Mucosa of gallbladder (tissue), 1 donor: ENCODE measurements around the gene AXL. TPM values are rescaled to one million over a fixed set of nuclear protein-coding genes. Genes with fewer than 3 reads are reported as not detected.
A peak's percentile ranks its signal among the peaks of the same experiment; 100 is the strongest.

Experiments
- DNase-seq: peaks from one replicate; pipeline ENCODE4 v3.0.0-alpha.2; 2020; ENCODE audit warnings: low spot score
- total RNA-seq: library from RNA; stranded (reverse); gene quantifications from one replicate; pipeline ENCODE4 v1.2.1, GENCODE V29; 2021
- donor health status: DM: no; HTN: no; CAD: no.

The AXL gene
- total RNA-seq, 1 donor from 2014 or later = 57.3 TPM

GRCh38 chr19:41307954-41308449 lies 89.0 kb downstream of the AXL start:
- no peak for DNase-seq

- DNase-seq = peak; percentile 94
These were observed 89.6 kb downstream of the AXL start for GRCh38 chr19:41308450-41309179.

GRCh38 chr19:41309180-41310032 lies 90.4 kb downstream of the AXL start:
- no peak for DNase-seq

- peak; percentile 87 for DNase-seq
These were observed 91.2 kb downstream of the AXL start, which contains the start of gene CCDC97 for GRCh38 chr19:41310033-41310831. Gene CCDC97 (plus strand): TSS chr19:41310172. CDS start chr19:41310311, 139 bp downstream.

- DNase-seq = no peak
These were observed 92.0 kb downstream of the AXL start for GRCh38 chr19:41311072-41311471.

Other genes starting within 250 kb of the AXL start
- 16.4 TPM for gene CYP2B6, start 227.9 kb upstream of the AXL start, total RNA-seq
- 0.40 TPM for gene CYP2A13, start 130.8 kb upstream of the AXL start, total RNA-seq
- not detected for gene CYP2F1, start 104.8 kb upstream of the AXL start, total RNA-seq
- 90.1 TPM for gene CYP2S1, start 26.0 kb upstream of the AXL start, total RNA-seq
- 161 TPM for gene HNRNPUL1, start 45.1 kb downstream of the AXL start, total RNA-seq
- 26.2 TPM for gene CCDC97, start 90.9 kb downstream of the AXL start, total RNA-seq
- gene TGFB1, start 134.7 kb downstream of the AXL start, total RNA-seq = 47.1 TPM
- gene B9D2, start 144.9 kb downstream of the AXL start, total RNA-seq = 12.8 TPM
- 8.6 TPM for gene TMEM91, start 157.3 kb downstream of the AXL start, total RNA-seq
- gene EXOSC5, start 178.1 kb downstream of the AXL start, total RNA-seq = 12.3 TPM
- gene BCKDHA, start 178.6 kb downstream of the AXL start, total RNA-seq = 26.4 TPM
- gene B3GNT8, start 208.2 kb downstream of the AXL start, total RNA-seq = 2.4 TPM
- gene DMAC2, start 220.7 kb downstream of the AXL start, total RNA-seq = 45.0 TPM
- gene ERICH4, start 223.9 kb downstream of the AXL start, total RNA-seq = not detected